Left renal cortex interstitium (tissue), 4 donors: ENCODE data around the gene AP2A2. TPM values are rescaled to one million over a fixed set of nuclear protein-coding genes. Genes with fewer than 3 reads are reported as not detected.
"Not testable (repeated sequence)": the region's sequence is repeated elsewhere in the genome, so short reads cannot be mapped to it uniquely, and the experiment has no call there.

Experiments
- DNase-seq, 4 donors: peaks; one replicate each; pipeline ENCODE4 v3.0.0-alpha.2; 2013; ENCODE audit warnings: low read depth in 4 of 4, low spot score in 2 of 4, missing footprints in 1 of 4
- polyA plus RNA-seq, 4 donors: library from polyadenylated mRNA; unstranded; fragments of 120-200 nt; gene quantifications; one replicate each; pipeline ENCODE4 v1.2.1, GENCODE V29; 2013; ENCODE audit not compliant: insufficient read length in 4 of 4

Gene AP2A2
- polyA plus RNA-seq, 4 donors, result 95.7 to 134 (median 108) TPM

- no peak for DNase-seq
Measured at GRCh38 chr11:1010551-1011319, 85.1 kb downstream of the AP2A2 start.

DNA sequence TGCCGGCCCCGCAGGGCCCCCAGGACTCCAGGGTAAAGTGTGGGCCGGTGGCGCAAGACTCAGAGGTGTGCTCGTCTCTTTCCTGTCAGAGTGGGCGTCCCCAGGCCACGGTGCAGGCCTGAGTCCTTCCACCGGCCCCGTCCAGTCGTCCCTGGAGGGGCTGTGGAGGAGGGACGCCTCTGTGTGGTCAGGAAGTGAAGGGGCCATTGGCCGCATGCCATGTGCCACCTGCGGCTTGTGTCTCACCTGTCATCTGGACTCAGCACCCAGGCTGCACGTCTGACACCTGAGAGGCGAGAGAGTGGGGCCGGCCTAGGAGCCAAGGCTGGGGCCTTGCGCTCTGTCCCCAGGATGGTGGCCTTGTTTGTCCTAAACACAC, 85.6 kb downstream of the AP2A2 start:
- DNase-seq, result no peak

DNA sequence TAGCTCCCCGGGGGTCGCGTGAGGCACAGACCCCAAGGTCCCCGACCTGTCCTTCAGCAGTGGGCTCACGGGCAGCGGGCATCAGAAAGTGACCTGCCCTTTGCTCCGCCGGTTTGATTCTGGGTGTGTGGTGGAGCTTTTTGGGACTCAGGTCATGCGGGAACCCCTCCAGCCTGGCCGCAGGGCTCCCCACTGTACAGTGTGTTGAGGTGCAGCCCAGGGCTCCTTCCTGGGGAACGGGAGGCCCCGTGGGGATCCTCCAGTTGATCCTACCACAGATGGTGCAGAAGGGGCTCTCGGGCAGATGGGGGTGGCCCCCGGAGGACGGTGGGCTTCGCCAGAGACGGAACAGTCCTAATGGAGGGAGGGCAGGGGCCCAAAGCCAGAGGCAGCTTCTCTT, 86.6 kb downstream of the AP2A2 start:
- DNase-seq, result no peak

DNA sequence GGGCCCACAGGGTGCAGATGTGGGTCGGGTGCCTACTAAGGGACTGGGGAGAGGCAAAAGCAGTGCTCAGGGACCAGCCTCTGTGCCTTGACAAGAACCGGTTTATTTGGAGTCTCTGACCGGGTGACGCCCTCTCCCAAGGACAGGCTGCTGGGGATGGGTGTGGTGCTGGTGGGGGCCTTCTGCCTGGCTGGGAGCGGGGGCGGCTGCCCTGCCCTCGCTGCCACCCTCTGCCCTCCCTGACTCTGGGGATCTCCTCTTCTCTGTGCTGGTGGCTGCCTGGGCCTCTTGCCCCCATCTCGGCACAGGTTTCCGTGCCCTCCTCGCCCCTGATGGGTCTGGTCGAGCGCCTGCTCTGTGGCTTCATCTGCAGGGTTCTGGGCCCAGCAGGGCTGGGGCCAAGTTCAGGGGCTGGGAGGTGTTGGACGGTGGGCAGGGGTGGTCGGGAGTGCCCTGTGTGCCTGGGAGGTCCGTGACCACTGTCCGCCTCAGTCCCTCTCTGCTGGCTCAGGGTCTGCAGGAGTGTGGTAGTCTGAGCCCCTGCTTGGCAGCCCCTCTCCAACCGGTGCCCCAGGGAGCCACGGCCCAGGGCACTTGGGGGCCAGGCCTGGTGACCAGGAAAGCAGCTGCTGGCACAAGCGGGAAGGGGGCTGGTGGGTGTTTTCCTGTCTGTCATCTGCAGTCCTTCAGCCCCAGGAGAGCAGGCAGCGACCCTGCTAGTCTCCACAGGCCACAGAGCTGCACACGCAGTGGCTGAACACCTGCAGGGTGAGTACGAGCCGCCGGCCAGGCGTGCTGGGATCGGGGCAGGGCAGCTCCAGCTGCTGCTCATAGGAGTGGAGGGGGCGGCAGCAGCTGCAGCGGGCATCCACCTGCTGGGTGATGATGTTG, 87.3 kb downstream of the AP2A2 start:
- no peak for DNase-seq

DNA sequence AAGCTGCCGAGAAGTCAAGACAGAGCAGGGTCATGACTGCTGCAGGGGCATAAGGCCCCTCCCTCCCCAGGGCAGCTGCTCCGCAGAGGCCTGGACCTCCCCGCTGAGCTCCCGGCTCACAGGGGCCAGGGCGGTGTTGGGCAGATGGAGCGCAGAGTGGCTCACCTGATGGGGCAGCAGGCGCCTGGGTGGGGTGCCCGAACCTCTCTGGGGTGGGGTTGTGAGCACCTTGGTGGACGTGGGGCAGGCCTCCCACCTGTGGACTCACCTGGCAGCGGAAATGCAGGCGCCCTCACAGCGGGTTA, 87.9 kb downstream of the AP2A2 start:
- no peak for DNase-seq

- no peak for DNase-seq
Measured at GRCh38 chr11:1014276-1014675, 88.6 kb downstream of the AP2A2 start.

DNA sequence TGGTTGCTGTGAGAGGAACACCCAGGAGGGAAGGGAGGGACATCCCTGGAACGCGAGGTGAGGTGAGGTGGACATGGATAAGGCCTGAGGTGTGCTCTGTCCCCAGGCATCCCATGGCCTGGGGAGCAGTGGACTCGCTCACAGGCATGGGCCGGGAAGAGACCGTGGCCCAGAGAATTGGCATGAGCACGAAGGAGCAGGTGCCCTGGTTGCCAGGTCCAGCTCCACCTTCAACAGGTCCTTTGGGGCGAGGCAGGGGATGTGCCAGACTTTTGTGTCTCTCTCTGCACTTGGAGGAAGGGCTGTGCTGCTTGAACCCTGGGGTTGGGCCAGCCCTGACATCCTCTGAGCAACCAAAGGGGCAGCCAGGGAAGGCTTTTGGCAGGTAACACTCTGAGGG, 89.4 kb downstream of the AP2A2 start:
- DNase-seq, result no peak

- no peak for DNase-seq
Measured at GRCh38 chr11:1015826-1016545, 90.3 kb downstream of the AP2A2 start.

DNA sequence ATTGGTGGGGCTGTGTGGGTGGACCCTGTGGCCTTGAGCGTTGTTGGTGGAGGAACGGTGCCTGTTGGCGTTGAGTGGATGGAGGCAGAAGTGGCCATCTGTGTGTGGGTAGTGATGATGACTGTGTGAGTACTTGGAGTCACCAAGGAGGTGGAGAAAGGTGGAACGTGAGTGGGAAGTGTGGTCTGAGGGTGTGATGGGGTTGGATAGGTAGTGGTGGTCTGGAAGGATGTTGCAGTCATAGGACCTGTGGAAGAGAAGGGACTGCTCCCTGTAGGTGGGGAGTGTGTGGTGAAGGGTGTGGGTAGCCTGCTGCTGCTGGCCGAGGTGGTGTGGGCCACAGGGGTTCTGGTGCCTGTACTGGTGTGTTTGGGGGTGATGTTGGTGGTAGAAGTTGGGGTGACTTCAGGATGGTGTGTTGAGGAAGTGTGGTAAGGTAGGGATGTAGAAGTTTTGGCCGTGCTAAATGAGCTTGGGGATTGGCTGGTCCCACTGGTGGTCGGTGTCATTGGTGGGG, 91.0 kb downstream of the AP2A2 start:
- DNase-seq, result not testable (repeated sequence)

- no peak for DNase-seq
Measured at GRCh38 chr11:1017269-1018005, 91.8 kb downstream of the AP2A2 start.

DNA sequence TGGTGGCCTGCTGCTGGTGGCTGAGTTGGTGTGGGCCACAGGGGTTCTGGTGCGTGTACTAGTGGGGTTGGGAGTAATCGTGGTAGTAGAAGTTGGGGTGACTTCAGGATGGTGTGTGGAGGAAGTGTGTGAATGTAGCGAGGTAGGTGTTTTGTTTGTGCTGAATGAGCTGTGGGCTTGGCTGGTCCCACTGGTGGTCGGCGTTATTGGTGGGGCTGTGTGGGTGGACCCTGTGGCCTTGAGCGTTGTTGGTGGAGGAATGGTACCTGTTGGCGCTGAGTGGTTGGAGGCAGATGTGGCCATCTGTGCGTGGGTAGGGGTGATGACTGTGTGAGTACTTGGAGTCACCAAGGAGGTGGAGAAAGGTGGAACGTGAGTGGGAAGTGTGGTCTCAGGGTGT, 92.4 kb downstream of the AP2A2 start:
- no peak for DNase-seq

DNA sequence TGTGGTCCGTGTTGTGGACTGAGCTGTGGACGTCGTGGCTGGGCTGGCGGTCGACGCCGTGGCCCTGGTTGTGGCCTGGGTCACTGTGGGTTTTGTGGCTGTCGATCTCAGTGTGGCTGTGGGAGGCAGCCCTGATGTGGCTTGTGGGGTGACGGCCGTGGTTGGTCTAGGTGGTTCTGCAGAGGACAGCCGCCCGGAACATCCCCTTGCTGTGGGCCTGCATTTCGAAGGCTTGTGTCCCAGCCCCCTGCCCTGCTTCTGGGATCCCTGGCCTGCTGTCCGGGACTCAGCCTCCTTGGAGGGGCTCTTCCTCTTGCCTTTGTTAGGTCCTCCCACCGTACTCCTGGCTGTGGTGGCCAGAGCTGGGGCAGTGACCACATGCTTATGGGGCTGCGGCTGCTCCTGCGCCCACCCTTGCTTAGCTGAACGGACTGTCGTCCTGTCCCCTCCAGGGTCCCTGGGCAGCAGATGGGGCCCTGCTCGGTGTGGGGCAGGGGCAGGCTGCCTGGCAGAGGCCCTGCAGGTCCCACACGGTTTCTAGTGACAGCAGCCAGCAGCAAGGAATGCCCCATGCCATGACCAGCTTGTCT, 93.7 kb downstream of the AP2A2 start:
- no peak for DNase-seq

DNA sequence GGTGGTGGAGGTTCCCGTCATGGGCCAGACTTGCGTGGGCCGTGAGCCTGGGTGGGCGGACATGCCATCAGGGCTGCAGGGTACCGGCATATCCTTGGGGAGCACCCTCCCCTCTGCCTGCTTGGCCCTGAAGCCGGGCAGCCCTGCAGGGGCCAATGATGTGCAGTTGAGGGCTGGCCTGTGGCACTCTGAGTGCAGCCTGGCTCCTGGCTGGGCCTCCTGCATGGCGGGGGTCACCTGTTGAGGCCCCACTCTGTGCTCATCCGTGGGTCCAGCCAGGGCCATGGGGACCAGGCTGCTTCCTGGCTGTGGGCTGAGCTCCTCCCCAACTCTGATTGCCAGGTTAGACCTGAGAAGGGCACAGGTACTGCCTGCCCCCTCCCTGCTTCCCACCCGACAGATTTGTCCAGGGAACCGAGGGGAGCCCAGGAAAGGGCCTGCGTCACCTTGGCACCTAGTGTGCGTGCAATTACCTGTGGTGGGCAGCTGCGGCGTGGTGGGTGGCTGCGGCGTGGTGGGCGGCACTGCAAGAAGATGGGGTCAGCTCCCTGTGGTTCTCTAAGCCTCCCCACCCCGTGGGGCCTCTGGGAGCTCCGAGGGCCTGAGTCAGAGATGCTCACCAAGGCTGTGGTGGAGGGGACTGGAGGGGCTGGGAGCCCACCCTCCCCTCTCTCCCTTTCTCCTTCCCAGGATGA, 94.7 kb downstream of the AP2A2 start:
- DNase-seq, result no peak

DNA sequence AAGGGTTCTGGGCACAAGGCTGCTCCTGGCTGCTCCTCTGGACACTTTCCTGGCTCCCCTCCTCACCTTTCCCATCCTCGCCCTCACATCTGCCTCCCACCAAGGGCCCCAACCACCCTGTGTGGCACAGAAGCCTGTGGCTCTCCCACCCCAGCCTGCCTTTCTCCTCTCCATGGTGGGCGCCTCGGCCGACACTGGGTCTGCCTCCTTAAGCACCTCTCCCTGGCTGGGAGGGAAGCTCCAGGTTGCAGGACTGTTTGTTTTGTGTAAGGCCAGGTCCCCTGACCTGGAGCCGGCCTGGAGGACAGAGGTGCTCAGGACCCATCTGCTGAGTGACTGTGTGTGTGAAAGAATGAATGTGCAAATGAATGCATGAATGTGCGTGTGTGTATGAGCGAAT, 96.7 kb downstream of the AP2A2 start:
- no peak for DNase-seq

GRCh38 chr11:1022908-1023810, 97.5 kb downstream of the AP2A2 start:
- DNase-seq, result no peak

DNA sequence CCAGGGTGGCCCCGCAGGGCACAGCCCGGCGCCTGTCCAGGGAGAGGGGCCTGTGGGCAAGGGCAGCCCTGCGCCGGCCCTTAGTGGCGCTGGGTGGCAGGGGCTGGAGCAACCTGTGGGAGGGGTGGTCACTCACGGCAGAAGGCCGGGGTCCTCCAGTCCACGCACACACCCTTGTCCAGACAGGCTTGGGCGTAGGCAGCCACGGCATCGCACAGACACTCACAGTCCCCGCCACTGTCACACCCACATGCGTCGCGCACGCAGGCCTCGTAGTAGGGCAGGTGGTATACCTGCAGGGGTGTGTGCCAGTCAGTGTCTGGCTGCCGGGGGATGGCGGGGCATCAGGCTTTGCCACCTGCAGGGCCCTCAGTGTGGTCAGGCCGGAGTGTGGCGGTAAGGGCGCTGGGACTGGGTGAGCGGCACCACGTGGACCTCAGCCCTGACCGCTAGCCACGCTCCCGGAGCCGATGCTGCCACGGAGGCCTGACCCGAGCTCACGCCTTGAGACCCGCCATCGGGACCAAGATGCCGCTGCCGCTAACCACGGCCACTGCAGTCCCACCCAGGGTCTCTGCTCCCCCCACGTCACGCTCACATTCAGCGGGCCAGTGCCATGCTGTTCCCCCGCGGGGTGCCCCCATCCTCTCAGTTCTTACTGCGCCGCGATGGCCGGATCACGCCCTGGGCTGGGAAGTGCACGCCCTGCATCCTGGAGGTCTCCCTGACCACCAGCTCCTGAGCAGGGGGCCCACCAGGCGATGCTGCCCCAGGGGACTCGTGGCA, 98.3 kb downstream of the AP2A2 start:
- no peak for DNase-seq

- DNase-seq, result no peak
Measured at GRCh38 chr11:1024597-1025409, 99.1 kb downstream of the AP2A2 start.
